Left lung (tissue), 10 donors: ENCODE data around the gene ARSB. TPM values are rescaled to one million over a fixed set of nuclear protein-coding genes. Genes with fewer than 3 reads are reported as not detected.

Experiments
- ATAC-seq: fragments of 200-7000 bp; cut with Tn5 transposase; one replicate; pipeline ENCODE4 v1.9.1; 2020; ENCODE audit warnings: moderate library complexity
- DNase-seq, 4 donors: peaks; one replicate each; pipeline ENCODE4 v3.0.0-alpha.2; 2013 to 2020
- H3K27ac ChIP-seq, 2 donors: fragments of 200-600 bp; sonication (generic) in 1 of 2; one replicate each; pipeline versions ENCODE4 v1.5.0 to v1.8.0; 2020 to 2021
- H3K27me3 ChIP-seq, 2 donors: fragments of 200-600 bp; sonication (generic) in 1 of 2; one replicate each; pipeline versions ENCODE4 v1.5.0 to v1.8.0; 2020 to 2021
- H3K36me3 ChIP-seq, 2 donors: fragments of 200-600 bp; sonication (generic) in 1 of 2; one replicate each; pipeline versions ENCODE4 v1.5.0 to v1.8.0; 2020 to 2021
- H3K4me1 ChIP-seq, 2 donors: fragments of 200-600 bp; one replicate each; pipeline ENCODE4 v1.8.0; 2021
- H3K4me3 ChIP-seq, 2 donors: fragments of 200-600 bp; sonication (generic) in 1 of 2; one replicate each; pipeline versions ENCODE4 v1.5.0 to v1.8.0; 2020 to 2021; ENCODE audit warnings: mild to moderate bottlenecking in 1 of 2
- H3K9me3 ChIP-seq, 2 donors: fragments of 200-600 bp; sonication (generic) in 1 of 2; one replicate each; pipeline versions ENCODE4 v1.5.0 to v1.8.0; 2020 to 2021
- CTCF ChIP-seq, 2 donors: fragments of 200-600 bp; sonication (generic) in 1 of 2; IDR thresholded peaks; one replicate each; pipeline versions ENCODE4 v1.5.0 to v1.8.0; 2021; ENCODE audit warnings: antibody characterized with exemption in 2 of 2
- intact Hi-C, 2 donors: fragments of 100-400 bp; cut with DNase I; formaldehyde crosslinking; loops; one replicate each; pipeline versions ENCODE4 v1.11.2 to v1.14.2; 2022
- polyA plus RNA-seq, 6 donors: library from polyadenylated mRNA; unstranded; fragments of 120-200 nt; gene quantifications; one replicate each; pipeline ENCODE4 v1.2.1, GENCODE V29; 2013; ENCODE audit not compliant: insufficient read length in 6 of 6
- total RNA-seq, 2 donors: library from RNA; stranded (reverse); fragmentation: NEBNext Ultra II Directional; extraction: Animal tissue kit (Norgen Biotek cat#: 25700); gene quantifications; one replicate each; pipeline ENCODE4 v1.2.1, GENCODE V29; 2021
- donor health status: DM: no; HTN: yes; CAD: no.
- donor health status: DM: no; HTN: no; CAD: no.

ARSB gene
- total and polyA plus RNA-seq, 8 donors: 13.2 to 26.0 (median 16.8) TPM

GRCh38 chr5:78823196-78823595, 161.9 kb downstream of the ARSB start:
- Histone ChIP-seq H3K4me1 (peaks cover 0 to 6% of the 10 kb centered on the region in 2 donors), H3K4me3 (no peak overlapping the region), H3K9me3 (no peaks in the 10 kb centered on the region), H3K36me3 (no peaks in the 10 kb centered on the region), H3K27ac (no peak overlapping the region), H3K27me3 (no peaks in the 10 kb centered on the region)
- intact Hi-C loops: no loop called here
- no peak for TF ChIP-seq CTCF (IDR thresholded peaks at IDR 0.05)
- ATAC-seq (no peak), DNase-seq (no peak)

- intact Hi-C loops: no loop called here
These were observed 163.5 kb downstream of the ARSB start for GRCh38 chr5:78821536-78822021.

GRCh38 chr5:78819707-78820106, 165.4 kb downstream of the ARSB start:
- intact Hi-C loops: no loop called here
- Histone ChIP-seq H3K4me3 (no peak overlapping the region), H3K36me3 (no peaks in the 10 kb centered on the region), H3K4me1 (peaks cover 0 to 6% of the 10 kb centered on the region in 2 donors), H3K27ac (no peak overlapping the region), H3K27me3 (no peaks in the 10 kb centered on the region), H3K9me3 (no peaks in the 10 kb centered on the region)
- DNase-seq (no peak), ATAC-seq (no peak)
- TF ChIP-seq CTCF (IDR thresholded peaks at IDR 0.05): no peak

More at GRCh38 chr5:78821536-78822021, 163.5 kb downstream of the ARSB start:
- Histone ChIP-seq H3K27ac (peak overlapping the region in 1 of 2 donors; percentile 33), H3K4me3 (no peak overlapping the region), H3K4me1 (peaks cover 0 to 6% of the 10 kb centered on the region in 2 donors), H3K36me3 (no peaks in the 10 kb centered on the region), H3K9me3 (no peaks in the 10 kb centered on the region), H3K27me3 (no peaks in the 10 kb centered on the region)
- DNase-seq (no peak), ATAC-seq (no peak)
- no peak for TF ChIP-seq CTCF (IDR thresholded peaks at IDR 0.05)

- ATAC-seq (no peak), DNase-seq (no peak)
- H3K4me1 ChIP-seq: peaks cover 0 to 2% of the 10 kb centered on the region in 2 donors
- H3K4me3 ChIP-seq: no peak overlapping the region
- no peaks in the 10 kb centered on the region for H3K27me3 ChIP-seq
- no peaks in the 10 kb centered on the region for H3K36me3 ChIP-seq
- no peak for TF ChIP-seq CTCF (IDR thresholded peaks at IDR 0.05)
- intact Hi-C loops: no loop called here
- H3K27ac ChIP-seq: no peak overlapping the region
- H3K9me3 ChIP-seq: no peaks in the 10 kb centered on the region
These were observed 165.9 kb downstream of the ARSB start for GRCh38 chr5:78819166-78819565.

GRCh38 chr5:78816143-78816765, 168.9 kb downstream of the ARSB start:
- no peak overlapping the region for H3K4me3 ChIP-seq
- ATAC-seq (no peak), DNase-seq (no peak)
- H3K9me3 ChIP-seq: no peaks in the 10 kb centered on the region
- no peak for TF ChIP-seq CTCF (IDR thresholded peaks at IDR 0.05)
- H3K36me3 ChIP-seq: no peaks in the 10 kb centered on the region
- no peaks in the 10 kb centered on the region for H3K27me3 ChIP-seq
- H3K4me1 ChIP-seq: no peaks in the 10 kb centered on the region
- no peak overlapping the region for H3K27ac ChIP-seq
- intact Hi-C loops: no loop called here
